GM12874 (cell line): ENCODE results near the gene GPR4.

ENCODE experiments used
- CTCF ChIP-seq: IDR thresholded peaks from 2 replicates; pipeline ENCODE4 v1.5.1; 2011; ENCODE audit warnings: low read depth, mild to moderate bottlenecking, control low read depth, low read length, moderate library complexity; ENCODE audit not compliant: insufficient read depth

Gene GPR4

GRCh38 chr19:45643024-45643926, 41.3 kb upstream of the GPR4 start:
- peak; percentile 99 for TF ChIP-seq CTCF

GRCh38 chr19:45641274-45642105, 39.5 kb upstream of the GPR4 start:
- TF ChIP-seq CTCF = no peak

- TF ChIP-seq CTCF = no peak
These were observed 38.8 kb upstream of the GPR4 start for GRCh38 chr19:45640849-45641273.

GRCh38 chr19:45638930-45639729, 37.1 kb upstream of the GPR4 start, which contains the start of gene EML2:
TSS of gene EML2 (minus strand) at chr19:45639397. CDS start at chr19:45639376, 21 bp downstream.
- TF ChIP-seq CTCF = peak; percentile 65

GRCh38 chr19:45637890-45638667, 36.1 kb upstream of the GPR4 start:
- no peak for TF ChIP-seq CTCF

- TF ChIP-seq CTCF = no peak
These were observed 34.9 kb upstream of the GPR4 start for GRCh38 chr19:45636902-45637301.
